ENCODE results near the gene PIP4P1.

The PIP4P1 gene

GRCh38 chr14:20421267-20421666 is 40.0 kb downstream of the PIP4P1 start:
- no peaks in the 10 kb centered on the region for H3K9me3 ChIP-seq (ENCODE audit: control insufficient read depth, insufficient read depth, low read length)
- no peak for DNase-seq (ENCODE audit: low read depth, low spot score)
- H3K36me3 ChIP-seq (ENCODE audit: control insufficient read depth, insufficient read depth, low read length): no peaks in the 10 kb centered on the region
- H3K4me1 ChIP-seq (ENCODE audit: control insufficient read depth, insufficient read depth, low read length): no peaks in the 10 kb centered on the region
- no peak overlapping the region for H3K4me3 ChIP-seq (ENCODE audit: low read length)
- no CpG with 5 or more reads among the region's 2 CpGs for WGBS (ENCODE audit: insufficient coverage, insufficient read length)
- H3K27me3 ChIP-seq (ENCODE audit: control insufficient read depth, insufficient read depth, low read length): no peaks in the 10 kb centered on the region
- H3K27ac ChIP-seq (ENCODE audit: low read length): no peak overlapping the region

- DNase-seq (ENCODE audit: low read depth, low spot score): no peak
- no peaks in the 10 kb centered on the region for H3K36me3 ChIP-seq (ENCODE audit: control insufficient read depth, insufficient read depth, low read length)
- no peaks in the 10 kb centered on the region for H3K27me3 ChIP-seq (ENCODE audit: control insufficient read depth, insufficient read depth, low read length)
- H3K27ac ChIP-seq (ENCODE audit: low read length): no peak overlapping the region
- no CpG with 5 or more reads among the region's 1 CpG for WGBS (ENCODE audit: insufficient coverage, insufficient read length)
- H3K4me1 ChIP-seq (ENCODE audit: control insufficient read depth, insufficient read depth, low read length): no peaks in the 10 kb centered on the region
- no peak overlapping the region for H3K4me3 ChIP-seq (ENCODE audit: low read length)
- H3K9me3 ChIP-seq (ENCODE audit: control insufficient read depth, insufficient read depth, low read length): no peaks in the 10 kb centered on the region
Measured at GRCh38 chr14:20419419-20419818, 41.8 kb downstream of the PIP4P1 start.

- Histone ChIP-seq H3K4me3 (ENCODE audit: low read length) (no peak overlapping the region), H3K4me1 (ENCODE audit: control insufficient read depth, insufficient read depth, low read length) (no peaks in the 10 kb centered on the region), H3K27me3 (ENCODE audit: control insufficient read depth, insufficient read depth, low read length) (no peaks in the 10 kb centered on the region), H3K27ac (ENCODE audit: low read length) (no peak overlapping the region), H3K36me3 (ENCODE audit: control insufficient read depth, insufficient read depth, low read length) (no peaks in the 10 kb centered on the region), H3K9me3 (ENCODE audit: control insufficient read depth, insufficient read depth, low read length) (no peaks in the 10 kb centered on the region)
- DNase-seq (ENCODE audit: low read depth, low spot score): no peak
- WGBS (ENCODE audit: insufficient coverage, insufficient read length): no CpG with 5 or more reads among the region's 2 CpGs
Measured at GRCh38 chr14:20418501-20418909, 42.7 kb downstream of the PIP4P1 start.

- WGBS (ENCODE audit: insufficient coverage, insufficient read length): no CpG with 5 or more reads among the region's 7 CpGs
- no peaks in the 10 kb centered on the region for H3K27me3 ChIP-seq (ENCODE audit: control insufficient read depth, insufficient read depth, low read length)
- H3K4me3 ChIP-seq (ENCODE audit: low read length): no peak overlapping the region
- H3K4me1 ChIP-seq (ENCODE audit: control insufficient read depth, insufficient read depth, low read length): no peaks in the 10 kb centered on the region
- H3K36me3 ChIP-seq (ENCODE audit: control insufficient read depth, insufficient read depth, low read length): no peaks in the 10 kb centered on the region
- no peak for DNase-seq (ENCODE audit: low read depth, low spot score)
- no peaks in the 10 kb centered on the region for H3K9me3 ChIP-seq (ENCODE audit: control insufficient read depth, insufficient read depth, low read length)
- no peak overlapping the region for H3K27ac ChIP-seq (ENCODE audit: low read length)
Measured at GRCh38 chr14:20417250-20418186, 43.7 kb downstream of the PIP4P1 start.

- WGBS (ENCODE audit: insufficient coverage, insufficient read length): no CpG with 5 or more reads among the region's 2 CpGs
- H3K4me1 ChIP-seq (ENCODE audit: control insufficient read depth, insufficient read depth, low read length): no peaks in the 10 kb centered on the region
- DNase-seq (ENCODE audit: low read depth, low spot score): no peak
- no peaks in the 10 kb centered on the region for H3K36me3 ChIP-seq (ENCODE audit: control insufficient read depth, insufficient read depth, low read length)
- H3K27me3 ChIP-seq (ENCODE audit: control insufficient read depth, insufficient read depth, low read length): no peaks in the 10 kb centered on the region
- H3K27ac ChIP-seq (ENCODE audit: low read length): no peak overlapping the region
- no peak overlapping the region for H3K4me3 ChIP-seq (ENCODE audit: low read length)
- H3K9me3 ChIP-seq (ENCODE audit: control insufficient read depth, insufficient read depth, low read length): no peaks in the 10 kb centered on the region
Measured at GRCh38 chr14:20416223-20416622, 45.0 kb downstream of the PIP4P1 start.

- Histone ChIP-seq H3K4me3 (ENCODE audit: low read length) (no peak overlapping the region), H3K27ac (ENCODE audit: low read length) (no peak overlapping the region), H3K36me3 (ENCODE audit: control insufficient read depth, insufficient read depth, low read length) (no peaks in the 10 kb centered on the region), H3K9me3 (ENCODE audit: control insufficient read depth, insufficient read depth, low read length) (no peaks in the 10 kb centered on the region), H3K27me3 (ENCODE audit: control insufficient read depth, insufficient read depth, low read length) (no peaks in the 10 kb centered on the region), H3K4me1 (ENCODE audit: control insufficient read depth, insufficient read depth, low read length) (no peaks in the 10 kb centered on the region)
- peak; percentile 50 for DNase-seq (ENCODE audit: low read depth, low spot score)
- WGBS (ENCODE audit: insufficient coverage, insufficient read length): no CpG with 5 or more reads among the region's 3 CpGs
Measured at GRCh38 chr14:20415782-20416206, 45.4 kb downstream of the PIP4P1 start.

GRCh38 chr14:20413744-20414082 is 47.5 kb downstream of the PIP4P1 start:
- Histone ChIP-seq H3K27ac (ENCODE audit: low read length) (no peak overlapping the region), H3K4me1 (ENCODE audit: control insufficient read depth, insufficient read depth, low read length) (no peaks in the 10 kb centered on the region), H3K36me3 (ENCODE audit: control insufficient read depth, insufficient read depth, low read length) (no peaks in the 10 kb centered on the region), H3K4me3 (ENCODE audit: low read length) (peak overlapping the region; percentile 95; the same call in 1 of the 2 replicates), H3K27me3 (ENCODE audit: control insufficient read depth, insufficient read depth, low read length) (no peaks in the 10 kb centered on the region), H3K9me3 (ENCODE audit: control insufficient read depth, insufficient read depth, low read length) (no peaks in the 10 kb centered on the region)
- WGBS (ENCODE audit: insufficient coverage, insufficient read length): no CpG with 5 or more reads among the region's 9 CpGs
- no peak for DNase-seq (ENCODE audit: low read depth, low spot score)

- peak within 1 kb of the TSS; percentile 95 for H3K4me3 ChIP-seq (ENCODE audit: low read length)
- no peaks in the 10 kb centered on the region for H3K36me3 ChIP-seq (ENCODE audit: control insufficient read depth, insufficient read depth, low read length)
- no peaks in the 10 kb centered on the region for H3K27me3 ChIP-seq (ENCODE audit: control insufficient read depth, insufficient read depth, low read length)
- no peaks in the 10 kb centered on the region for H3K4me1 ChIP-seq (ENCODE audit: control insufficient read depth, insufficient read depth, low read length)
- H3K27ac ChIP-seq (ENCODE audit: low read length): no peak within 1 kb of the TSS
- peak; percentile 54 for DNase-seq (ENCODE audit: low read depth, low spot score)
- no peaks in the 10 kb centered on the region for H3K9me3 ChIP-seq (ENCODE audit: control insufficient read depth, insufficient read depth, low read length)
- WGBS (ENCODE audit: insufficient coverage, insufficient read length): no CpG with 5 or more reads among the region's 43 CpGs
Measured at GRCh38 chr14:20412876-20413743, 48.1 kb downstream of the PIP4P1 start, which contains the start of gene TEP1. Gene TEP1, minus strand, starts transcription at chr14:20413501. Its CDS starts 5,062 bp downstream, at chr14:20408439.

- no peak for DNase-seq (ENCODE audit: low read depth, low spot score)
- WGBS (ENCODE audit: insufficient coverage, insufficient read length): no CpG with 5 or more reads among the region's 7 CpGs
- Histone ChIP-seq H3K4me3 (ENCODE audit: low read length) (peak overlapping the region; percentile 95; the same call in 1 of the 2 replicates), H3K4me1 (ENCODE audit: control insufficient read depth, insufficient read depth, low read length) (no peaks in the 10 kb centered on the region), H3K27ac (ENCODE audit: low read length) (no peak overlapping the region), H3K27me3 (ENCODE audit: control insufficient read depth, insufficient read depth, low read length) (no peaks in the 10 kb centered on the region), H3K9me3 (ENCODE audit: control insufficient read depth, insufficient read depth, low read length) (no peaks in the 10 kb centered on the region), H3K36me3 (ENCODE audit: control insufficient read depth, insufficient read depth, low read length) (no peaks in the 10 kb centered on the region; the same call in 1 of the 2 replicates)
Measured at GRCh38 chr14:20412411-20412810, 48.8 kb downstream of the PIP4P1 start.

GRCh38 chr14:20409226-20409625 is 52.0 kb downstream of the PIP4P1 start:
- no peaks in the 10 kb centered on the region for H3K9me3 ChIP-seq (ENCODE audit: control insufficient read depth, insufficient read depth, low read length)
- no peak overlapping the region for H3K27ac ChIP-seq (ENCODE audit: low read length)
- no CpG with 5 or more reads among the region's 2 CpGs for WGBS (ENCODE audit: insufficient coverage, insufficient read length)
- no peaks in the 10 kb centered on the region for H3K4me1 ChIP-seq (ENCODE audit: control insufficient read depth, insufficient read depth, low read length)
- no peak for DNase-seq (ENCODE audit: low read depth, low spot score)
- H3K27me3 ChIP-seq (ENCODE audit: control insufficient read depth, insufficient read depth, low read length): no peaks in the 10 kb centered on the region
- H3K4me3 ChIP-seq (ENCODE audit: low read length): no peak overlapping the region
- peaks cover 2% of the 10 kb centered on the region; the same call in 1 of the 2 replicates for H3K36me3 ChIP-seq (ENCODE audit: control insufficient read depth, insufficient read depth, low read length)
